Smooth muscle cell (in vitro differentiated cells): ENCODE measurements around the gene PDZRN3. TPM values are rescaled to one million over a fixed set of nuclear protein-coding genes. Genes with fewer than 3 reads are reported as not detected.

Source experiments
- DNase-seq: peaks from one replicate; lab custom pipeline; 2025; ENCODE audit not compliant: unreplicated experiment; lab: John Stamatoyannopoulos, UW
- H2AFZ ChIP-seq: fragments of 200-600 bp; sonication (generic); 2 replicates; pipeline ENCODE4 v1.6.0; 2016; ENCODE audit warnings: antibody characterized with exemption, low read depth, mild to moderate bottlenecking
- H3F3A ChIP-seq: fragments of 200-600 bp; sonication (generic); 2 replicates; pipeline ENCODE4 v1.6.0; 2017; ENCODE audit warnings: antibody characterized with exemption, low read depth
- H3K27ac ChIP-seq: fragments of 200-600 bp; sonication (generic); 2 replicates; pipeline ENCODE4 v1.5.1; 2016; ENCODE audit warnings: low read depth, mild to moderate bottlenecking
- H3K27me3 ChIP-seq: fragments of 200-600 bp; sonication (generic); 2 replicates; pipeline ENCODE4 v1.6.1; 2016; ENCODE audit warnings: low read depth, mild to moderate bottlenecking
- H3K36me3 ChIP-seq: fragments of 200-600 bp; sonication (generic); 2 replicates; pipeline ENCODE4 v1.5.1; 2016; ENCODE audit warnings: low read depth
- H3K4me1 ChIP-seq: fragments of 200-600 bp; sonication (generic); 2 replicates; pipeline ENCODE4 v1.5.1; 2016; ENCODE audit warnings: low read depth
- H3K4me2 ChIP-seq: fragments of 200-600 bp; sonication (generic); 2 replicates; pipeline ENCODE4 v1.6.0; 2016; ENCODE audit warnings: mild to moderate bottlenecking
- H3K4me3 ChIP-seq: fragments of 200-600 bp; sonication (generic); 2 replicates; pipeline ENCODE4 v1.5.1; 2016; ENCODE audit warnings: mild to moderate bottlenecking
- H3K79me2 ChIP-seq: fragments of 200-600 bp; sonication (generic); 2 replicates; pipeline ENCODE4 v1.6.0; 2016; ENCODE audit warnings: low read depth, mild to moderate bottlenecking
- H3K9ac ChIP-seq: fragments of 200-600 bp; sonication (generic); 2 replicates; pipeline ENCODE4 v1.6.0; 2016; ENCODE audit warnings: low read depth
- H3K9me3 ChIP-seq: fragments of 200-600 bp; sonication (generic); replicated peaks from 2 replicates; pipeline ENCODE4 v1.5.1; 2016; ENCODE audit warnings: low read depth
- H4K20me1 ChIP-seq: fragments of 200-600 bp; sonication (generic); 2 replicates; pipeline ENCODE4 v1.6.0; 2016; ENCODE audit warnings: low read depth
- WGBS: methylation state at CpG from one replicate; pipeline ENCODE4 v1.1.7; 2016; ENCODE audit warnings: low lambda C conversion rate; 5-methylcytosine and 5-hydroxymethylcytosine counted together
- polyA plus RNA-seq: library from polyadenylated mRNA; unstranded; fragments of >200 nt; fragmentation: Nextera tagmentation; extraction: Ambion mirVana; gene quantifications from 2 replicates; pipeline ENCODE4 v1.2.1, GENCODE V29; 2016
- total RNA-seq: library from RNA; depleted of rRNA; stranded (reverse); fragments of >200 nt; gene quantifications from 2 replicates; pipeline ENCODE4 v1.2.3, GENCODE V29; 2014
- TF ChIP-seq, protein P1 (sequence below): fragments of 200-600 bp; sonication (generic); IDR thresholded peaks from 2 replicates; pipeline ENCODE4 v1.5.1; 2017; ENCODE audit warnings: borderline replicate concordance, mild to moderate bottlenecking, antibody characterized with exemption; ENCODE audit not compliant: insufficient read depth, poor library complexity, severe bottlenecking

The PDZRN3 gene
- total and polyA plus RNA-seq, 2 experiments from 2014 or later: 99.5 to 128 TPM

GRCh38 chr3:73461547-73461946 lies 163.2 kb downstream of the PDZRN3 start:
- peaks cover 94% of the 10 kb centered on the region for H3K79me2 ChIP-seq
- DNase-seq: no peak
- H3K9ac ChIP-seq: no peak overlapping the region
- no peaks in the 10 kb centered on the region for H3K4me1 ChIP-seq
- peaks cover 100% of the 10 kb centered on the region for H4K20me1 ChIP-seq
- TF ChIP-seq, protein P1, sequence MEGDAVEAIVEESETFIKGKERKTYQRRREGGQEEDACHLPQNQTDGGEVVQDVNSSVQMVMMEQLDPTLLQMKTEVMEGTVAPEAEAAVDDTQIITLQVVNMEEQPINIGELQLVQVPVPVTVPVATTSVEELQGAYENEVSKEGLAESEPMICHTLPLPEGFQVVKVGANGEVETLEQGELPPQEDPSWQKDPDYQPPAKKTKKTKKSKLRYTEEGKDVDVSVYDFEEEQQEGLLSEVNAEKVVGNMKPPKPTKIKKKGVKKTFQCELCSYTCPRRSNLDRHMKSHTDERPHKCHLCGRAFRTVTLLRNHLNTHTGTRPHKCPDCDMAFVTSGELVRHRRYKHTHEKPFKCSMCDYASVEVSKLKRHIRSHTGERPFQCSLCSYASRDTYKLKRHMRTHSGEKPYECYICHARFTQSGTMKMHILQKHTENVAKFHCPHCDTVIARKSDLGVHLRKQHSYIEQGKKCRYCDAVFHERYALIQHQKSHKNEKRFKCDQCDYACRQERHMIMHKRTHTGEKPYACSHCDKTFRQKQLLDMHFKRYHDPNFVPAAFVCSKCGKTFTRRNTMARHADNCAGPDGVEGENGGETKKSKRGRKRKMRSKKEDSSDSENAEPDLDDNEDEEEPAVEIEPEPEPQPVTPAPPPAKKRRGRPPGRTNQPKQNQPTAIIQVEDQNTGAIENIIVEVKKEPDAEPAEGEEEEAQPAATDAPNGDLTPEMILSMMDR: no peak
- no peaks in the 10 kb centered on the region for H3K27me3 ChIP-seq
- 56% methylated on average over 4 of the region's 4 CpGs for WGBS
- H3K27ac ChIP-seq: peak overlapping the region; percentile 29
- H3K4me2 ChIP-seq: peak overlapping the region; percentile 21
- no peaks in the 10 kb centered on the region for H3K36me3 ChIP-seq
- no peak overlapping the region for H3K4me3 ChIP-seq
- no peak overlapping the region for H2AFZ ChIP-seq
- no peaks in the 10 kb centered on the region for H3K9me3 ChIP-seq
- no peaks in the 10 kb centered on the region for H3F3A ChIP-seq

GRCh38 chr3:73459711-73460110 lies 165.0 kb downstream of the PDZRN3 start:
- TF ChIP-seq, protein P1: no peak
- H3K4me3 ChIP-seq: no peak overlapping the region
- WGBS: 91% methylated on average over 2 of the region's 2 CpGs
- no peaks in the 10 kb centered on the region for H3K9me3 ChIP-seq
- no peaks in the 10 kb centered on the region for H3K4me1 ChIP-seq
- peaks cover 100% of the 10 kb centered on the region for H4K20me1 ChIP-seq
- H3K79me2 ChIP-seq: peaks cover 94% of the 10 kb centered on the region
- no peak overlapping the region for H3K9ac ChIP-seq
- H3K27ac ChIP-seq: no peak overlapping the region
- no peaks in the 10 kb centered on the region for H3K36me3 ChIP-seq
- no peak overlapping the region for H2AFZ ChIP-seq
- no peaks in the 10 kb centered on the region for H3F3A ChIP-seq
- H3K4me2 ChIP-seq: no peak overlapping the region
- DNase-seq: no peak
- H3K27me3 ChIP-seq: no peaks in the 10 kb centered on the region

GRCh38 chr3:73453666-73454065 lies 171.1 kb downstream of the PDZRN3 start:
- no peak overlapping the region for H3K4me3 ChIP-seq
- TF ChIP-seq, protein P1: no peak
- peaks cover 89% of the 10 kb centered on the region for H3K79me2 ChIP-seq
- H2AFZ ChIP-seq: no peak overlapping the region
- no peak for DNase-seq
- peaks cover 2% of the 10 kb centered on the region for H3K4me1 ChIP-seq
- no peak overlapping the region for H3K4me2 ChIP-seq
- 94% methylated on average over 4 of the region's 4 CpGs for WGBS
- H3K27me3 ChIP-seq: no peaks in the 10 kb centered on the region
- no peak overlapping the region for H3K27ac ChIP-seq
- peaks cover 99% of the 10 kb centered on the region for H4K20me1 ChIP-seq
- H3F3A ChIP-seq: no peaks in the 10 kb centered on the region
- no peaks in the 10 kb centered on the region for H3K9me3 ChIP-seq
- H3K9ac ChIP-seq: no peak overlapping the region
- H3K36me3 ChIP-seq: no peaks in the 10 kb centered on the region

- Histone ChIP-seq H4K20me1 (peaks cover 99% of the 10 kb centered on the region), H2AFZ (no peak overlapping the region), H3F3A (no peaks in the 10 kb centered on the region), H3K27ac (no peak overlapping the region), H3K36me3 (no peaks in the 10 kb centered on the region), H3K9me3 (no peaks in the 10 kb centered on the region), H3K4me2 (no peak overlapping the region), H3K4me1 (peaks cover 12% of the 10 kb centered on the region), H3K9ac (no peak overlapping the region), H3K79me2 (peaks cover 83% of the 10 kb centered on the region), H3K27me3 (no peaks in the 10 kb centered on the region), H3K4me3 (no peak overlapping the region)
- TF ChIP-seq, protein P1: no peak
- no peak for DNase-seq
- WGBS: 90% methylated on average over 3 of the region's 3 CpGs
These were observed 172.0 kb downstream of the PDZRN3 start for GRCh38 chr3:73452729-73453128.
